GM10266 (cell line): ENCODE data around the gene NCOA7.
"Not testable (repeated sequence)": the region's sequence is repeated elsewhere in the genome, so short reads cannot be mapped to it uniquely, and the experiment has no call there.

Experiments
- DNase-seq: peaks from one replicate; pipeline ENCODE4 v3.0.0; 2012; ENCODE audit errors: extremely low spot score
- TF ChIP-seq, protein P1 (sequence below): IDR thresholded peaks from 2 replicates; pipeline ENCODE4 v1.5.1; 2012; ENCODE audit warnings: mild to moderate bottlenecking, low read depth; ENCODE audit not compliant: control insufficient read depth, insufficient read depth; ENCODE audit errors: missing control alignments

NCOA7 gene

DNA sequence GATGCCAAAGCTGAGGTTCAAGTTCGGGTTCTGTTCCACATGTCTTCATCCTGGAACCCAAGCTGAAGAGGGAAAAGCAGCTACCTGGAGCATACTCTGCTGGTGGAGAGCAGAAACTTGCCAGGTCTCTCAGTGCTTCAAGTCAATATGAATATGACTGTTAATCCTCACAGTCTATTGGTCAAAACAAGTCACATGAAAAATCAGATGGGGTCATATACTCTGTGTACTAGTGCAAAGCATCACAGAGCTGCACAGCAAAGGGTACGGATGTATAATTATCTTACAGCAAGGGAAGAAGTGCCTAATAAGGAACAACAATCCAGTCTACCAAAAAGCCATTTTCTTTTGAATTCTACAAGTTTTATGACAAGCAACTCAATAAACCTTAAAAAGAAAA, 11.6 kb downstream of the NCOA7 start:
- no peak for DNase-seq
- TF ChIP-seq, protein P1, sequence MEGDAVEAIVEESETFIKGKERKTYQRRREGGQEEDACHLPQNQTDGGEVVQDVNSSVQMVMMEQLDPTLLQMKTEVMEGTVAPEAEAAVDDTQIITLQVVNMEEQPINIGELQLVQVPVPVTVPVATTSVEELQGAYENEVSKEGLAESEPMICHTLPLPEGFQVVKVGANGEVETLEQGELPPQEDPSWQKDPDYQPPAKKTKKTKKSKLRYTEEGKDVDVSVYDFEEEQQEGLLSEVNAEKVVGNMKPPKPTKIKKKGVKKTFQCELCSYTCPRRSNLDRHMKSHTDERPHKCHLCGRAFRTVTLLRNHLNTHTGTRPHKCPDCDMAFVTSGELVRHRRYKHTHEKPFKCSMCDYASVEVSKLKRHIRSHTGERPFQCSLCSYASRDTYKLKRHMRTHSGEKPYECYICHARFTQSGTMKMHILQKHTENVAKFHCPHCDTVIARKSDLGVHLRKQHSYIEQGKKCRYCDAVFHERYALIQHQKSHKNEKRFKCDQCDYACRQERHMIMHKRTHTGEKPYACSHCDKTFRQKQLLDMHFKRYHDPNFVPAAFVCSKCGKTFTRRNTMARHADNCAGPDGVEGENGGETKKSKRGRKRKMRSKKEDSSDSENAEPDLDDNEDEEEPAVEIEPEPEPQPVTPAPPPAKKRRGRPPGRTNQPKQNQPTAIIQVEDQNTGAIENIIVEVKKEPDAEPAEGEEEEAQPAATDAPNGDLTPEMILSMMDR, result no peak

DNA sequence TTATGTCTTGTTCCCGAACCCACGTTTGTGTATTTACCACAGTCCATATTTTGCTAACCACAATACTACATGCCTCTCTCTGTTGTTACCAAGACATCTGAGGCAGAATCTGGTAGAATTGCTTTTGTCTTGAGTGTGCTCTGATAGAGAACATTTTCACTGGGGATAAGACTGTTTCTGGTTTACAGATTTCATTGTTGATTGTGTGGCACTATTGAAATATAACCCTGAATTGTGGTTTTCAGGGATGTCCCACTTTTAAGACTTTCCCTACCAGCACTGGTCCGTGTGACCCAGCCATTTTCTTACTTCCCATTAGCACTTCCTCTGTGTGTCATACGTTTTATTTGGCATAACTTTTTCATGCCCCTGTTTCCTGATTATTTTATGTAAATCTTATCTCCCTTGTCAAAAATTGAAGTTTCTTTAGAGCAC, 12.2 kb downstream of the NCOA7 start:
- TF ChIP-seq, protein P1, result no peak
- DNase-seq, result no peak

DNA sequence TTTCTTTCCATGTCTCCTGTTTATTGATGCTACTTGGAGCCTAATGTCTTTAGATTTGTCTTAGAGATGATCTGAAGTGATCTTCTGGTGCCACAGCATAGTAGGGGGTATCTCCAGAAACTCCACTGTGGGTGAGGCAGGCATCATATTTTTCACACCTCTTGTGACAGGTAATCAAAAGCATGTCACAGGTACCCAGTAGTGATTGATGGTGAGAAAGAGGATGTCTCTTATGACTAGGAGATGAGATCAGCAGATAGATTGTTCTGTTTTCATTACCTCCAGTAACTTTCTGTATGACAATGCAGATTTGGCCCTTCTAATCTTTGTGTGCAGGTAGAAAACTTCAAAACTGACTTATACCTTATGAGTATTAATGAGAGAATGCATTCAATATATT, 13.5 kb downstream of the NCOA7 start:
- TF ChIP-seq, protein P1, result no peak
- DNase-seq, result no peak

DNA sequence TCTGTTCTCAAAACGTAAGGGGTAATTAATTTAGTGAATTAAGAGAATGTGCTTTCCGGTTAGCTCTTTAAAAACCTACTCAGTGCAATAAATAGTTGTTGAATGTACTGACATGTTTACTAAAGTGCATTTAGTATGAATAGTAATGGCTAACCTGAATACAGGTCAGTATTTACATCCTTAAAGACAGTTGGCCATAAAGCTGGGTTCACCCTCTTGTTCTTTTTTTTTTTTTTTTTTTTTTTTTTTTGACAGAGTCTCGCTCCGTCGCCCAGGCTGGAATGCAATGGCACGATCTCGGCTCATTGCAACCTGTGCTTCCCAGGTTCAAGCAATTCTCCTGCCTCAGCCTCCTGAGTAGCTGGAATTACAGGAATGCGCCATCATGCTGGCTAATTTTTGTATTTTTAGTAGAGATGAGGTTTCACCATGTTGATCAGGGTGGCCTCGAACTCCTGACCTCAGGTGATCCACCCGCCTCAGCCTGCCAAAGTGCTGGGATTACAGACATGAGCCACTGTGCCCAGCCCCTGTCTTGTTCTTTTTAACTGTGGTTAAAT, 14.2 kb downstream of the NCOA7 start:
- not testable (repeated sequence) for DNase-seq

DNA sequence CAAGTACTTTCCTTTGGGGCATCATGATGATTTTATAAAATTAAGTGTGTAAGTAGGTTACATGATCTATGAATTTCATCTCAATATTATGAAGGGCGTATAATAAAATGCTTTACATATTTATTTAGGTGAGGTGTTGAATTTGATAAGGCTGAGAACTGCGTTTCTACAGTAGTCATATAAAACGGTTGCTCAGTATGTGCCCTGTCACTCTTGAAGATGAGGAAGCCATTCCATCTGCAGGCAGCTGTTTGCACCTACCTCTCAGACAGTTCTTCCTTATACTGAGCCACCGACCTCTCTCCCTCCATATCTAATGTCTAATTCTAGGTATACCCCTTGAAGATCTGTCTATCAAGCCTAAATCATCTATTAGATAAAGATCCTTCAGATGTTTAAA, 16.1 kb downstream of the NCOA7 start:
- DNase-seq, result no peak
- TF ChIP-seq, protein P1, result no peak

DNA sequence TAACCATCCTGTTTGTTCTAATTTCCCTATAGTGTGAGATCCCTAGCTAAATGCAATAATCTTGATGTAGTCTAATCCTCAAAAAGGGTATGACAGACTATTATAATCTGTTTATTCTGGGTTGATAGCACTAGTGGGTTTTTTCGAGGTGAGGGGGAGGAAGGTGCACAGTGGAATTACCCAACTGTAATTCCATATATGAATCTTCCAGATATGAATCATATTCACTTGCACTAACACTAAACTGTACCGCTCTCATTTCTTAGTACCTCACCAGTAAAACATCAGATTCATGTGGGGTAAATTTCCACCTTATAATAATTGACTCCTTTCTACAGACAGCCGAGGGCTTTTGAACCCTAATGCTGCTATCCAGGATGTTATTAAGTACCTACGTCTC, 16.5 kb downstream of the NCOA7 start:
- TF ChIP-seq, protein P1, result no peak
- no peak for DNase-seq

DNA sequence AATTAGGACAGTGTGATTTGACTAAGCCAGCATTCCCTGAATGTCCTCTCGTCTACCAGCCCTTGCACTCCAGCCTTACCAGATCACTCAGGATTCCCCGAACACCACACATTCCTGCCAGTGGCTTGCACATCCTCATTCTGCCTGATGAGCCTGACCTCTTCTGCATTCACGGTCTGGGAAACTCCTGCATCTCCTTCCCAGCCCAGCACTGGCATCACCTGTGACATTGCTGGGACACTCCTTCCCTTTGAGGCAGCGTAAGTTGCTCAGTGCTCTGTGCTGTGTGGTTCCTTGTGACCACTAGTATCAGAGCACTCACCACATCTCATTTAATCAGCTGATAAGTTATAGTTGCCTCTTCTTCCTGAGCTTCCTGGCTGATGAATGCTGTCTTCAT, 17.3 kb downstream of the NCOA7 start:
- DNase-seq, result no peak

More for the DNA sequence above, 17.3 kb downstream of the NCOA7 start:
- TF ChIP-seq, protein P1, result no peak
